HTR-8/SVneo (cell line): Measurements from ENCODE around the gene RITA1.
"Not testable (repeated sequence)": the region's sequence is repeated elsewhere in the genome, so short reads cannot be mapped to it uniquely, and the experiment has no call there.

Source experiments
- DNase-seq: peaks from one replicate; pipeline ENCODE4 v3.0.0; 2011; ENCODE audit warnings: low spot score, mixed read lengths; ENCODE audit not compliant: insufficient read length
- FAIRE-seq: peaks from 2 replicates; lab custom pipeline; 2011; peaks lifted over from hg19 to GRCh38; lab: Jason Lieb, UNC

The RITA1 gene

GRCh38 chr12:113200021-113200797 is 14.7 kb downstream of the RITA1 start:
- DNase-seq (no peak), FAIRE-seq (no peak)

GRCh38 chr12:113201187-113202177 is 16.0 kb downstream of the RITA1 start:
- FAIRE-seq (peak; percentile 33), DNase-seq (no peak)

- DNase-seq (no peak), FAIRE-seq (no peak)
Measured at GRCh38 chr12:113202300-113203075, 17.0 kb downstream of the RITA1 start.

GRCh38 chr12:113203852-113204760 is 18.6 kb downstream of the RITA1 start:
- no peak for FAIRE-seq
- no peak for DNase-seq

- FAIRE-seq (no peak), DNase-seq (no peak)
Measured at GRCh38 chr12:113204804-113205203, 19.3 kb downstream of the RITA1 start.

- not testable (repeated sequence) for DNase-seq, FAIRE-seq
Measured at GRCh38 chr12:113206802-113207201, 21.3 kb downstream of the RITA1 start.

- FAIRE-seq (no peak), DNase-seq (no peak)
Measured at GRCh38 chr12:113207613-113208040, 22.1 kb downstream of the RITA1 start.

- no peak for DNase-seq
- no peak for FAIRE-seq
Measured at GRCh38 chr12:113208041-113208934, 22.8 kb downstream of the RITA1 start.

GRCh38 chr12:113211160-113211559 is 25.6 kb downstream of the RITA1 start:
- no peak for FAIRE-seq
- no peak for DNase-seq

- DNase-seq (peak; percentile 86), FAIRE-seq (peak; percentile 69)
Measured at GRCh38 chr12:113214895-113215400, 29.4 kb downstream of the RITA1 start.

- FAIRE-seq (no peak), DNase-seq (no peak)
Measured at GRCh38 chr12:113216027-113216426, 30.5 kb downstream of the RITA1 start.

GRCh38 chr12:113220593-113221180 is 35.2 kb downstream of the RITA1 start:
- FAIRE-seq (no peak), DNase-seq (no peak)

GRCh38 chr12:113221181-113221996 is 35.9 kb downstream of the RITA1 start, which contains the start of gene TPCN1:
TSS of gene TPCN1 (plus strand) at chr12:113221464. CDS start at chr12:113226853, 5,389 bp downstream.
- FAIRE-seq (peak; percentile 89), DNase-seq (peak; percentile 99)

- DNase-seq (no peak), FAIRE-seq (no peak)
Measured at GRCh38 chr12:113221997-113222729, 36.6 kb downstream of the RITA1 start.

- FAIRE-seq (no peak), DNase-seq (no peak)
Measured at GRCh38 chr12:113222730-113223531, 37.4 kb downstream of the RITA1 start.
